Colonic mucosa (tissue), 4 donors: ENCODE measurements around the gene PIF1. TPM values are rescaled to one million over a fixed set of nuclear protein-coding genes. Genes with fewer than 3 reads are reported as not detected.

Experiments
- DNase-seq: peaks from one replicate; pipeline ENCODE4 v3.0.0-alpha.2; 2020
- H3K27ac ChIP-seq: fragments of 200-600 bp; one replicate; pipeline ENCODE4 v1.8.0; 2021
- H3K27me3 ChIP-seq: fragments of 200-600 bp; one replicate; pipeline ENCODE4 v1.8.0; 2021
- H3K36me3 ChIP-seq: fragments of 200-600 bp; one replicate; pipeline ENCODE4 v1.8.0; 2021
- H3K4me1 ChIP-seq: fragments of 200-600 bp; one replicate; pipeline ENCODE4 v1.8.0; 2021; ENCODE audit warnings: mild to moderate bottlenecking
- H3K4me3 ChIP-seq: fragments of 200-600 bp; one replicate; pipeline ENCODE4 v1.8.0; 2021
- H3K9ac ChIP-seq, 2 donors: one replicate each; pipeline ENCODE4 v1.7.0; 2013; ENCODE audit warnings: control low read depth in 2 of 2, low read depth in 2 of 2, low read length in 2 of 2
- H3K9me3 ChIP-seq: fragments of 200-600 bp; one replicate; pipeline ENCODE4 v1.8.0; 2021
- intact Hi-C: fragments of 100-400 bp; cut with DNase I; formaldehyde crosslinking; loops from one replicate; pipeline ENCODE4 v1.14.1; 2022
- total RNA-seq, 2 donors: library from RNA; stranded (reverse); fragmentation: NEBNext Ultra II Directional in 1 of 2; extraction: Animal tissue kit (Norgen Biotek cat#: 25700) in 1 of 2; gene quantifications; one replicate each; pipeline ENCODE4 v1.2.1, GENCODE V29; 2021
- TF ChIP-seq, protein P1 (sequence below): fragments of 200-600 bp; IDR thresholded peaks from one replicate; pipeline ENCODE4 v1.8.0; 2022; ENCODE audit warnings: antibody characterized with exemption, mild to moderate bottlenecking
- donor health status: healthy.
- donor health status: DM: no; HTN: no; CAD: no.
- donor health status: DM: no; HTN: no; CAD: no.

The PIF1 gene
- total RNA-seq, 2 donors from 2014 or later, result 6.1 to 20.7 TPM

DNA sequence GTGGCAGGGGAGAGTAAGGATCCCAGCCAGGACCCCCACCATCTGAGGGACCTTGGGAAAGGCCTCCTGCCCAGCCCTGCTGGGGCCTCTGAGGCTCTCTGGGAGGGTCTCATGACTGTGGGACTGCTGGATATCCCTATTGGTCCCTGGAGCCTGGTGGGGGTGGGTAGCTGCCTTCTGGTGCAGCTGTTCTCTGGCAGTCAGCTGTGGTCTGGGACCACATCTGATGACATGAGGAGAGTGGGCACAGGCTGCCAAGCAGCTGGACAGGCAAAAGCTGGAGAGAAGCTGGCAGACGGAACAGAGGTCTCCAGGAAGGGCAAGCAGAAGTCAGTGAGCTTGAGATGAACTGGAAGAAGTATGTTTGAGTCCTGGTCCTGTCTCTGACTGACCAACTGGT lies 38.6 kb upstream of the PIF1 start:
- Histone ChIP-seq H3K9me3 (no peaks in the 10 kb centered on the region), H3K4me1 (no peaks in the 10 kb centered on the region), H3K9ac (no peak overlapping the region), H3K27me3 (no peaks in the 10 kb centered on the region), H3K4me3 (no peak overlapping the region), H3K27ac (no peak overlapping the region), H3K36me3 (no peaks in the 10 kb centered on the region)
- intact Hi-C loops, result no loop called here
- DNase-seq, result no peak
- TF ChIP-seq, protein P1, sequence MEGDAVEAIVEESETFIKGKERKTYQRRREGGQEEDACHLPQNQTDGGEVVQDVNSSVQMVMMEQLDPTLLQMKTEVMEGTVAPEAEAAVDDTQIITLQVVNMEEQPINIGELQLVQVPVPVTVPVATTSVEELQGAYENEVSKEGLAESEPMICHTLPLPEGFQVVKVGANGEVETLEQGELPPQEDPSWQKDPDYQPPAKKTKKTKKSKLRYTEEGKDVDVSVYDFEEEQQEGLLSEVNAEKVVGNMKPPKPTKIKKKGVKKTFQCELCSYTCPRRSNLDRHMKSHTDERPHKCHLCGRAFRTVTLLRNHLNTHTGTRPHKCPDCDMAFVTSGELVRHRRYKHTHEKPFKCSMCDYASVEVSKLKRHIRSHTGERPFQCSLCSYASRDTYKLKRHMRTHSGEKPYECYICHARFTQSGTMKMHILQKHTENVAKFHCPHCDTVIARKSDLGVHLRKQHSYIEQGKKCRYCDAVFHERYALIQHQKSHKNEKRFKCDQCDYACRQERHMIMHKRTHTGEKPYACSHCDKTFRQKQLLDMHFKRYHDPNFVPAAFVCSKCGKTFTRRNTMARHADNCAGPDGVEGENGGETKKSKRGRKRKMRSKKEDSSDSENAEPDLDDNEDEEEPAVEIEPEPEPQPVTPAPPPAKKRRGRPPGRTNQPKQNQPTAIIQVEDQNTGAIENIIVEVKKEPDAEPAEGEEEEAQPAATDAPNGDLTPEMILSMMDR, result no peak

DNA sequence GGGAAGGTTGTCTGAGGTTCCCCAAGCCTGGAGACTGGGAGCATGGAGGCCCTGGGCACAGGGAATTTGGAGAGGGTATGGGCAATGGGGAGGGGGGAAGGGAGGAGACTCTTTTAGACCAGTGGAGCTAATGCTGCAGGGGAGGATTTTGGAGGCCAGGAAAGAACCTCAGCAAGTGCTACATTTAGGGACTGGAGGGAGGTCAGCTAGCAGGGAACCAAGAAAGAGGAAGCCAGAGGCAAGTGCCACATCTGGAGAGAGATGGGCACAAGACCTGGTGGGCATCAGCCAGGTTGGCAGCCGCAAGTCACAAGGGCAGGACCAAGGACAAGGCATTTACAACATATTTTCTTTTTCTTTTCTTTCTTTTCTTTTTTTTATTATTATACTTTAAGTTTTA lies 37.0 kb upstream of the PIF1 start:
- no peak overlapping the region for H3K27ac ChIP-seq

DNA sequence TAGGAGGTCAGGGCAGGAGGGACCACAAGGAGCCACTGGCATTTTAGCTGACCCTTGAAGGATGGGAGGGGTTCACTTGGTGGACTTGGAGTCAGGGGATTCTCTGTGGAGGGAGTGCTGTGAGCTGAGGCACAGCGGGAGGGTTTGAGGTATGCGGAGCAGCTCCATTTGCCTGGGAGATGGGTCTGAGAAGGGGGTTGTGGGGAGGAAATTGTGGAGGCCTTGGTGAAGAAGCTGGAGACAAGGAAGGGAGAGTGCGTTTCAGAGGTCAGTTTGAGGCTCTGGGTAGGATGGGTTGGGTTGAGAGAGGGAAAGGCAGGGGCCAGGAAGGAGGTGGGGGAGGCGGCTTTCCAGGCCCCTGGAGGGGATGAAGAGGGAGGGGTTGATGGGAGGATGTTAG lies 36.5 kb upstream of the PIF1 start:
- H3K4me3 ChIP-seq, result no peak overlapping the region
- intact Hi-C loops, result no loop called here
- no peak overlapping the region for H3K27ac ChIP-seq
- no peak for DNase-seq
- H3K4me1 ChIP-seq, result no peaks in the 10 kb centered on the region
- TF ChIP-seq, protein P1, result no peak
- no peaks in the 10 kb centered on the region for H3K9me3 ChIP-seq
- H3K36me3 ChIP-seq, result no peaks in the 10 kb centered on the region
- H3K9ac ChIP-seq, result no peak overlapping the region
- H3K27me3 ChIP-seq, result no peaks in the 10 kb centered on the region

More for the DNA sequence above, 37.0 kb upstream of the PIF1 start:
- no peaks in the 10 kb centered on the region for H3K27me3 ChIP-seq
- no peak for DNase-seq
- no peaks in the 10 kb centered on the region for H3K36me3 ChIP-seq
- H3K4me1 ChIP-seq, result no peaks in the 10 kb centered on the region
- no peak overlapping the region for H3K9ac ChIP-seq
- H3K4me3 ChIP-seq, result no peak overlapping the region
- TF ChIP-seq, protein P1, result no peak
- intact Hi-C loops, result no loop called here
- H3K9me3 ChIP-seq, result no peaks in the 10 kb centered on the region

- Histone ChIP-seq H3K4me1 (no peaks in the 10 kb centered on the region), H3K4me3 (no peak overlapping the region), H3K27me3 (no peaks in the 10 kb centered on the region), H3K27ac (no peak overlapping the region), H3K9ac (no peak overlapping the region), H3K36me3 (no peaks in the 10 kb centered on the region), H3K9me3 (no peaks in the 10 kb centered on the region)
- TF ChIP-seq, protein P1, result no peak
- no peak for DNase-seq
- intact Hi-C loops, result no loop called here
These were observed 35.9 kb upstream of the PIF1 start for GRCh38 chr15:64861331-64861730.

GRCh38 chr15:64859226-64859625 lies 33.8 kb upstream of the PIF1 start:
- intact Hi-C loops, result no loop called here
- TF ChIP-seq, protein P1, result no peak
- no peaks in the 10 kb centered on the region for H3K9me3 ChIP-seq
- H3K27ac ChIP-seq, result no peak overlapping the region
- no peaks in the 10 kb centered on the region for H3K27me3 ChIP-seq
- no peak for DNase-seq
- H3K4me1 ChIP-seq, result no peaks in the 10 kb centered on the region
- H3K36me3 ChIP-seq, result no peaks in the 10 kb centered on the region
- H3K9ac ChIP-seq, result no peak overlapping the region
- H3K4me3 ChIP-seq, result no peak overlapping the region
